CD4-positive, alpha-beta T cell treated with Interleukin-1 beta for 1 hour (primary cell): ENCODE measurements around the gene NUDT14.

ENCODE experiments used
- DNase-seq, 2 donors: peaks; one replicate each; pipeline ENCODE4 v3.0.0-alpha.2; 2020 to 2022

The NUDT14 gene

GRCh38 chr14:105211758-105212089 is 30.6 kb upstream of the NUDT14 start:
- no peak for DNase-seq

GRCh38 chr14:105211086-105211757 is 30.1 kb upstream of the NUDT14 start:
- no peak for DNase-seq

DNA sequence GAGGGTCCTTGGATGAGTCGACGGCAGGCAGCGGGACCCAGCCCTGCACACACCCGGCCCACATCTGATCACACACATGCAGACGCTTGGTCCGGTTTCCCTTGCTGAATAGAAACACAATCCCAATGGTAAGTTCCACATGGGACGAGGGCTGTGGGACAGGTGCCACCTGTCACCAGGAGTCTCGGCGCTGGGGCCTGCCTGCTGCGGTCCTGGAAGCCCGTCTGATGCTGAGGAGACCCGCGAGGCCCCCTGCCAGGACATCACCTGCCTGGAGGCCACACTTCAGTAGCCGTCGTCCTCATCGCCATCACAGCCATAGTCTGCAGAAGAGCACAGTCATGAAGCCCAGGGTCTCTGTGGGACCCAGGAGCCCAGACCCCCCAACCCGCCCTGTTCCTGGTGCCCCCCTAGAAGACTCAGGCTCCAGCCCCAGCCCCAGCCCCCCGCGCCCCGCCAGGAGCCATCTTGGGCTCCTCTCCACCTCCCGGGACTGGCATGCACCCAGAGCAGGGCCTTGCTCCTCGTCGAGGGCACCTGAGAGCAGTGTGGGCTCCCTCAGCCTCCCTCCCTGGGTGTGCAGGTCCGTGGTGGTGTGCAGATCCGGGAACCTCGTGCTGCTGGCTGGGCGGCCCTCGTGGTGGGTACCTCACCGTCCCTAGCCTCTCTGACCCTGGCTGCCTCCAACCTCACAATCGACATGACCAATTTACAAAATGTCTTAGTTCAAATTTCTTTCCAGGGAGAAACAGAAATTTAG is 29.3 kb upstream of the NUDT14 start:
- no peak for DNase-seq

DNA sequence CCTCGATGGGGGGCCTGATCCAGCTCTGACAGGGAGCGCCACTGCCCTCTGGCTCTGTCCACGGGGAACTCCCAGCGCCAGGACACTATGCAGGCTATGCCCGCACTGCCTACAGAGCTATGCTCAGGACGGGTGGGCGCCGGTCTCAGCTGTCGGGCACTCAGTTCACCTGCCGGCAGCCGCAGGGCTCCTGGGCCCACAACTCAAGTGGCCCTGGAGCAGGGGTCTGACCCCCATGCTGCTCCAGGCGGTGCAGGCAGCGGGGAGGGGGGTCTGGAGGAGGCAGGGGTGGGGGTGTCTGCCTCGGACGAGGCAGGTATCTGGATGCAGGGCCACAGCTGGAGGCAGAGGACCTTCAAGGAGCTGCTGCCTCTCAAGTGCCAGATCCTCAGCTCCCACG is 28.5 kb upstream of the NUDT14 start:
- no peak for DNase-seq

GRCh38 chr14:105209091-105209490 is 28.0 kb upstream of the NUDT14 start:
- no peak for DNase-seq

GRCh38 chr14:105208738-105209075 is 27.6 kb upstream of the NUDT14 start:
- no peak for DNase-seq

DNA sequence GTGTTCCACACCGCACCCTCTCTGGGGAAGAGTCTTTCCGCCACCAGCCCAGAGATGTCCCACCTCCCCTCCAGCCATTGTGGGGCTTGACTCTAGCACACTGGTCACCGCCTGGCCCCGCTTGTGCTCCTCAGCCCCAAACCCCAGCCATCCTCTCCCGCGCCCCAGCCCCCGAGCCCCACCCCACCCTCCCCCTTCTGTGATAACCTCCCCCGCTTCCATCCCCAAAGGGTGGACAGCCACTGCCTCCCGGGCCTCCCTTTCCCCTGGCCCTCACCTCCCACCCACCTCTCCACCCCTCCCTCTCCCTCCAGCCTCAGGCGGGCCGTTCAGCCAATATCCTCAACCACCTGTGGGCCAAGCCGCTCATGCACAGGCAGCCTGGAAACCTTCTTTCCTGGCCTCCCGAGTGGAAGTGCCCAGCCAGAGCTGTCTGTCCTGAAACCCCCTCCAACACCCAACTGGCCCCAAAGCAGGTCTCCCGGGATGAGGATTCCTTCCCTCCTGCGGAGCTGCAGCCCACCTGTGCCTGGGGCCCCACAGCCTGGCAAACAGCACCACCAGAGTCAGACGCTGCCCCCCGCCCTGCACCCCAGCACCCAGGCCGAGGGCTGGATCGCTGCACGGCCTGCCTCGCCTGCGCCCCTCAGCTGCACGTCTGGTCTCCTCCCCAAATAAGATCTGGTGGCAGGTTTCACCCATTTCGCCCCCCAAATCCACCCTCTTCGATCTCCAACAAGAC is 27.1 kb upstream of the NUDT14 start:
- no peak for DNase-seq

- DNase-seq, result no peak
Measured at GRCh38 chr14:105207460-105207901, 26.4 kb upstream of the NUDT14 start.

DNA sequence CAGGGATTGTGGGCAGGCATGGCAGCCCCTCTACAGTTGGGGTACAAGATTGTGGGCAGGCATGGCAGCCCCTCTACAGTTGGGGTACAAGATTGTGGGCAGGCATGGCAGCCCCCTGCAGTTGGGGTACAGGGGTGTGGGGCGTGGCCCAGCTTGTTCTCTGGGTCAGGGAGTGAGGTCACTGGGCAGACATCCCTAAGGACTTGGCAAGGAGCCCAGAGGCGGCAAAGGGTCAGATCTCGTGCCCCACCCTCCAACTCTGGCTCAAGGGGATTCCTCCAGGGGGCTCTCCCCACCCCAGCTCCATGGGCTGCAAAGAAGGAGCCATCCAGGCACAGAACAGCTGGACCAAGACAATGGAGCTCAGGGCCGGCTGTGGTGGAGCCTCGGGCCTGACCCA is 25.8 kb upstream of the NUDT14 start:
- no peak for DNase-seq

DNA sequence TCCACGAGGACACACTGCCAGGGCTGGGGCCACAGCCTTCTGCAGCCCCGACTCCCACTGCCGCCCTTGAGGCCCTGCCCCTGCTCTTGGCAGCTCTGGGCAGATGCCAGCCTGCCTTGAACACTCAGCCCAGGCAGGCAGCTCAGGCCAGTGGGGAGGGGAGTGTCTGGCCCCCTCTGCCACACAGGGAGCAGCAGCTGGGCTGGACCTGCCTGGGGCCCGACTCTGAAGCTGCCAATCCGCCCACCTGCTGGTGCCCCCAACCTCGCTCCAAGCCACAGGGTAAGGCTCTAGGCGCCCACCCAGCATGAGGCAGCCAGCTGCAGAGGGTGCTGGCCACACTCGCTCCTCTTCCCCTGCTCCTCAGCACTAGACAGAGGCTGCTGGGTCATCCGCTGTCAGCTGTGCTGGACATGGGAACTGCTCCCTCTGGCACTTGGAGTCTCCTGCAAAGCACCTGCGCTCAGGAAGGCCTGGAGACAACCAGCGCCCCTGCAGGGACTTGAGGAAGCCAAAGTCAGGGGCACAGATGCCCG is 24.6 kb upstream of the NUDT14 start:
- DNase-seq, result no peak

DNA sequence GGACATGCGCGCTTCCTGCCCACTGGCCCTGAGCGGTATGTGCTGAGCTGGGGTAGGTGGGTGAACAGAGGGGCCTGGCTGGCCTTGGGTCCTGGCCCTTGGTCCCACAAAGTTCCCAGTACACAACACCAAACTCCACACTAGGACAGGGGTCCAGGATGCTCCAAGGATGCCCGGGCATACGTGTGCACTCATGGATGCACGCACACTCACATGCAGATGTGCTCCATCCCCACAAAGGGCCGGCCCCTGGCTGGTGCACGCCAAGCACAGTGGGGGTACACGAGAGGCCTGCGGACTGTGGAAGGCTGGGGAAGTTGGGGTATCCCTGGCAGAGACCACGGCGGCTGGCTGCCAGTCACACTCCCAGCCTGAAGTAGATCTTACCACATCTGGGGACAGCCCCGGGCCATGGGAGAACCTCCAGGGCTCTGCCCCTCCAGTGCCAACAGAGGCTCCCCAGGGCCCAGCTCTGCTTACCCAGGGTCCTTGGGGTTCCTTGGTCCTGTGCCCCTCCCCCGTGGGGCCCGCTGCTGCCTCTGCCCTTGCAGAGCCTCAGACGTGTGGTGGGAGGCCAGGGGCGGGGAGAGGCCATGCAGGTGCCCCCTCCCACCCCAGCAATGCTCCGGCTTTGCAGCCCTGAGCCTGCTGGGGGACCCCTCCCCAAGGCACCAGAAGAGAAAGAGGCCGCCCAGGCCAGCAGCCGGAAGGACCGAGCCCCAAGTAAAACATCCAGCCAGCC is 24.0 kb upstream of the NUDT14 start:
- DNase-seq, result no peak

GRCh38 chr14:105204206-105204930 is 23.3 kb upstream of the NUDT14 start:
- DNase-seq, result no peak

DNA sequence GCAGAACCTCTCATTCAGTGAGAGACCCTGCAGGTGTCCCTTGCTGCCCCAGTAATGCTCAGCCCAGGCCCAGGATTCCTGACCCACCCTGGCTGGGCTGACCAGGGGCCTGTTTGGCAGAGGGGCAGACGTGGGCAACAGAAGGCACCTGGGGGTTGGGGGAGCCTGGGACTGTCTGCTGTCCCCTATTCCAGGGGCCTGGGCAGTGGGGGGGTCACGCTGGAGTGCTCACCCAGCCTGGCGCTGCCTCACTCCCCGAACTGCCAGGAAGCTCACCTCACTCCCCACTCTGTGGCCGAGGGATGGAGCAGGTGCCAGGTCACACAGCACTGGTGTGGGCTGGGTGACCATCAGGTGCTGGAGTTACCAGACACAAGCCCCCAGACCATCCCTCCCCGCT is 22.6 kb upstream of the NUDT14 start:
- DNase-seq, result no peak

GRCh38 chr14:105203057-105203531 is 22.0 kb upstream of the NUDT14 start:
- peak; percentile 52 to 64 for DNase-seq

GRCh38 chr14:105201925-105202513 is 20.9 kb upstream of the NUDT14 start:
- peak; percentile 28 to 30 for DNase-seq

DNA sequence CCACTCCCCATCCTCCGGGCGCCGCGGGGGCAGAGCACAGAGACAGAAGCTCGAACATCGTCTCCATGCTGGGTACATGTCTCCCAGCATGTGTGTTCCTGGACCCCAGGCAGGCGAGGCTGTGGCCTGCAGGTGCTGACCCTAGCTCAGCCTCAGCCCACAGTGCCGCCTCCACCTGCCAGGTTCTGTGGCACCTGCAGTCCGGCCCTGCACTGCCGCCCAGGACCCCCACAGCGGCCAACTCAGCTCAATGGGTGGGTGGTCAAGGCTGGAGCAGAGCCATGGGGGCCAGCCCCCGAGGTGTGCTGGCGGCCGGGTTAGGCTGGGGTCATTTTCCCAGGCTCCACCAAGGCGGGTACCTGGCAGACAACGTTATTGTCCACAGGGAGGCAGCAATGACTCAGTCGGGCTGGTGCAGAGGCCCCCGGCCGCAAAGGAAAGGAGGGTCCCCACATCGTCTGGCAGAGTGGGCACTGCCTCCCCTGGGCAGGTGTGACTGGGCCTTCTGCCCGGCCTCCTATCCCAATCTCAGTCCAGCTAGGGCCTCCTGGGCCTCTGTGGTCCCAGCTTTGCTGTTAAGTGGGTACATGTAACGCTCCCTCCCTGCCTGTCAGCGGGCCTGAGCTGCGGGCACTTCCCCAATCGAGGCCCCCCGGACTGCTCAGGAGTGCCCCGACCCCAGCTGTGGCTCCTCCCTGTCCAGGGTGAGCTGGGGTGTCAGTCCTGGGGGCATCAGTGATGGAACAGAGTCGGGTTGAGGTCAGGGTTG is 20.2 kb upstream of the NUDT14 start:
- no peak for DNase-seq

GRCh38 chr14:105200641-105201040 is 19.5 kb upstream of the NUDT14 start:
- no peak for DNase-seq

GRCh38 chr14:105200074-105200473 is 19.0 kb upstream of the NUDT14 start:
- no peak for DNase-seq

GRCh38 chr14:105199093-105199492 is 18.0 kb upstream of the NUDT14 start:
- no peak for DNase-seq

- DNase-seq, result no peak
Measured at GRCh38 chr14:105198588-105198987, 17.5 kb upstream of the NUDT14 start.

DNA sequence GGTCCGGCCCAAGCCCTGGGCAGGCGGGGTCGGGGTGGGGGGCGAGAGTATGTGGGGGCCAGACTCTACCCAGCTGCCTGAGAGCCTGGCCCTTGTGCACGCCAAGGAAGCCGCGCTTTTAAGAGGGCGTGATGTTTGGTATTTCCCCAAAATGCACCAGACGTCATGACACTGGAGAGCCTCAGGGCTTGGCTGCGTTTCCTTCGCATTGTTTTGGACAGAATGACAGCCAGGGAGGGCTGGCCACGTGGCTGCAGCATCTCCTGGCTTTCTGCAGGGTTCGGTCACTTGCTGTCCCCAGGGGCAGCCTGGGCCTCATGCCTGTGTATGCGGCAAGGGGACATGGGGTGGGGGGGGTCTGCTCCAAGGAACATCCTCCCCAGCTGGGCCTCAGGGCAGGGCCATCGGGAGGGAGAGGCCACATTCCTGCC is 16.1 kb upstream of the NUDT14 start:
- peak in 1 of 2 donors; percentile 28 for DNase-seq
